Measurements from ENCODE around the gene DBN1. TPM values are rescaled to one million over a fixed set of nuclear protein-coding genes. Genes with fewer than 3 reads are reported as not detected.

DBN1 gene
- total and polyA plus RNA-seq, 9 of the 15 experiments (the other 6 are each of a cell fraction or from before 2014, with no cell fraction given), result 0.25 to 87.2 (median 27.9) TPM

- TF ChIP-seq MLX (CRISPR knock-in tag; conservative IDR thresholded peaks at IDR 0.05) (no peak), SMARCE1 (IDR thresholded peaks at IDR 0.05) (no peak), TBL1XR1 (IDR thresholded peaks at IDR 0.05; ENCODE audit: low read length in 2 of 2) (no peak)
Observed at GRCh38 chr5:177410575-177410974, 62.9 kb downstream of the DBN1 start (continued).

- Histone ChIP-seq H3K4me3 (no peak within 1 kb of the TSS), H3K4me1 (replicated peaks in 1 of 2; ENCODE audit: control insufficient read depth in 2 of 2, insufficient read depth in 2 of 2, low read length in 2 of 2) (peaks cover 10 to 17% of the 10 kb centered on the region in 2 experiments)
- intact Hi-C loops (cut with micrococcal nuclease), result no loop called here
- TF ChIP-seq KAT7 (CRISPR knock-in tag; IDR thresholded peaks at IDR 0.05; ENCODE audit: borderline replicate concordance) (no peak), SMC3 (conservative IDR thresholded peaks at IDR 0.05; ENCODE audit: insufficient read depth, low read depth, low read length) (no peak), ZNF24 (IDR thresholded peaks at IDR 0.05) (no peak), RBM22 (IDR thresholded peaks at IDR 0.05; ENCODE audit: low read depth, low read length, poor library complexity, severe bottlenecking) (no peak), RNF219 (CRISPR knock-in tag; IDR thresholded peaks at IDR 0.05) (no peak), ZNF224 (CRISPR knock-in tag; IDR thresholded peaks at IDR 0.05) (no peak), PRPF4 (IDR thresholded peaks at IDR 0.05; ENCODE audit: insufficient read depth, low read depth, low read length, poor library complexity, severe bottlenecking) (no peak), SREBF2 (CRISPR knock-in tag; IDR thresholded peaks at IDR 0.05) (no peak), MTA3 (IDR thresholded peaks at IDR 0.05; ENCODE audit: borderline replicate concordance) (no peak), ZNF436 (CRISPR knock-in tag; IDR thresholded peaks at IDR 0.05) (no peak), DDX20 (tag; IDR thresholded peaks at IDR 0.05; ENCODE audit: low read depth) (no peak), FOXK2 (conservative IDR thresholded peaks at IDR 0.05 in 1 of 2, IDR thresholded peaks at IDR 0.05 in 1 of 2; ENCODE audit: low read depth in 2 of 2) (no peak)
Observed at GRCh38 chr5:177409043-177409801, 64.2 kb downstream of the DBN1 start, which contains the start of gene F12. F12 (minus strand) TSS chr5:177409564; CDS start chr5:177409527, 37 bp downstream.

More at GRCh38 chr5:177409043-177409801, 64.2 kb downstream of the DBN1 start, which contains the start of gene F12:
- peak within 1 kb of the TSS in 1 of 2 experiments; percentile 67; a peak in 2 of 4 replicates for H3K9ac ChIP-seq (ENCODE audit: insufficient read depth in 1 of 2, low read depth in 2 of 2, low read length in 2 of 2)
- CTCF ChIA-PET (ENCODE audit: low intra/inter-chr PET ratio), result no interaction called here
- DNase-seq (ENCODE audit: extremely low read depth in 1 of 4, low spot score in 3 of 4) (no peak), FAIRE-seq (no peak), ATAC-seq (no peak)
- no peak within 1 kb of the TSS for H3K27ac ChIP-seq (ENCODE audit: extremely low read depth, low read depth, low read length)
- 49% methylated on average over 9 of the region's 9 CpGs for WGBS (ENCODE audit: insufficient coverage, low coverage, missing lambda C conversion rate)
- POLR2A ChIA-PET, result interaction anchor here (0.6 to 2.1 kb wide), 5 partner anchors 17 to 26 kb away, joined by 3 to 5 read pairs (median 3); partner anchors contain the start of gene GRK6
- no peaks in the 10 kb centered on the region for H3K27me3 ChIP-seq (ENCODE audit: control insufficient read depth in 2 of 2, insufficient read depth in 2 of 2, low read length in 2 of 2)
- H3K36me3 ChIP-seq (ENCODE audit: control insufficient read depth, insufficient read depth, low read length), result no peaks in the 10 kb centered on the region
- no peak within 1 kb of the TSS for H2AFZ ChIP-seq (ENCODE audit: low read depth, low read length)
- H3K9me1 ChIP-seq (ENCODE audit: control insufficient read depth, insufficient read depth, low read length), result no peaks in the 10 kb centered on the region
- no peaks in the 10 kb centered on the region for H3K9me3 ChIP-seq (replicated peaks; ENCODE audit: control insufficient read depth, insufficient read depth, low read depth, low read length)
- H3K79me2 ChIP-seq (ENCODE audit: control insufficient read depth, insufficient read depth, low read length), result peaks cover 4% of the 10 kb centered on the region; the same call in 1 of the 3 replicates
- in situ Hi-C loops (cut with MboI), result no loop called here
- no TSS peak for BruUV-seq (replicated peaks)
- no peak within 1 kb of the TSS for H3K4me2 ChIP-seq (ENCODE audit: insufficient read depth, low read length)
- H4K20me1 ChIP-seq (replicated peaks; ENCODE audit: control insufficient read depth, insufficient read depth, low read length), result no peaks in the 10 kb centered on the region

Measured in K562 (cell line).